Fibroblast of lung (primary cell): ENCODE results near the gene CABP7.

ENCODE experiments used
- EZH2 ChIP-seq: IDR thresholded peaks from 2 replicates; pipeline ENCODE4 v1.5.1; 2012; ENCODE audit warnings: low read length, control low read depth, mild to moderate bottlenecking; ENCODE audit errors: missing control alignments
- TF ChIP-seq, protein P1 (sequence below), 2 donors: IDR thresholded peaks in 1 of 2; conservative IDR thresholded peaks in 1 of 2; 1 replicate in 1 of 2; 2 replicates in 1 of 2; pipeline ENCODE4 v1.5.1; 2011 to 2012; ENCODE audit warnings: low read length in 2 of 2, control low read depth in 1 of 2, inconsistent platforms in 1 of 2, low read depth in 1 of 2, mild to moderate bottlenecking in 1 of 2

DNA sequence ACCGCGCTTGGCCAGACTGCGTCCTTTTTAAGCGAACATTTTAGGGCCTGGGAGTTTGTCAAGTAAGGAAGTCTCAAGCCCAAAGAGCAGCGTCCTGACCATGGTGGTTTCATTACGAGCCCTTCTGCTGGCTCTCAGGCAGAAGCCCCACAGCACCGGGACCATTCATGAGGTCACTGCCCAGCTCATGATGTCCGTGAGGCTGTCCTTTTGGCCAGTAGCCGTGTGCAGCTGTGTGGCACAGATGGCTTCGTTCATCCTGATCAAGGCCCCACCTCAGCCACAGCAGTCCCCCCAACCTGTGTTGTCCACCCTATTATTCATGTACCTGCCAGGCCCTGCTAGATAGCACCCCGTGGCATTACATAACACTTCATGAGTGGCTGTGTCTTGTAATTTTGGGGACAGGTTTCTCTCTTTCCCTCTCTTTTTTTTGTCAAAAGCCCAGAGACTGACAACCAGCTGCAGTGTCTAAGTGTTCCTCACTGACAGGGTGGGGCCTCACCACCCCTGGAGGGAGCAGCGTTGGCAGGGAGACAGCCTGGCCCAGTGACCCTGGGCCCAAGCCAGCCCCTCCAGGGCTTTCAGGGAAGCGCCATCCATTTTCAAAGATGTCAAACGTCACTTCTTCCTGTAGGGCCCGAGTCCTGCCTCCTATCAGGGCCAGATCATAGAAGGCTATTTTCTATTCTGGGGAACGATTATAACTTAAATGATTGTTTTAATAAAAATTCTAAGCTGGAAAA is 21.8 kb upstream of the CABP7 start:
- TF ChIP-seq, protein P1, sequence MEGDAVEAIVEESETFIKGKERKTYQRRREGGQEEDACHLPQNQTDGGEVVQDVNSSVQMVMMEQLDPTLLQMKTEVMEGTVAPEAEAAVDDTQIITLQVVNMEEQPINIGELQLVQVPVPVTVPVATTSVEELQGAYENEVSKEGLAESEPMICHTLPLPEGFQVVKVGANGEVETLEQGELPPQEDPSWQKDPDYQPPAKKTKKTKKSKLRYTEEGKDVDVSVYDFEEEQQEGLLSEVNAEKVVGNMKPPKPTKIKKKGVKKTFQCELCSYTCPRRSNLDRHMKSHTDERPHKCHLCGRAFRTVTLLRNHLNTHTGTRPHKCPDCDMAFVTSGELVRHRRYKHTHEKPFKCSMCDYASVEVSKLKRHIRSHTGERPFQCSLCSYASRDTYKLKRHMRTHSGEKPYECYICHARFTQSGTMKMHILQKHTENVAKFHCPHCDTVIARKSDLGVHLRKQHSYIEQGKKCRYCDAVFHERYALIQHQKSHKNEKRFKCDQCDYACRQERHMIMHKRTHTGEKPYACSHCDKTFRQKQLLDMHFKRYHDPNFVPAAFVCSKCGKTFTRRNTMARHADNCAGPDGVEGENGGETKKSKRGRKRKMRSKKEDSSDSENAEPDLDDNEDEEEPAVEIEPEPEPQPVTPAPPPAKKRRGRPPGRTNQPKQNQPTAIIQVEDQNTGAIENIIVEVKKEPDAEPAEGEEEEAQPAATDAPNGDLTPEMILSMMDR (conservative IDR thresholded peaks at IDR 0.05 in 1 of 2, IDR thresholded peaks at IDR 0.05 in 1 of 2; ENCODE audit: low read depth in 1 of 2, low read length in 2 of 2): no peak
- no peak for TF ChIP-seq EZH2
